ENCODE results near the gene SRPRA. TPM values are rescaled to one million over a fixed set of nuclear protein-coding genes. Genes with fewer than 3 reads are reported as not detected.

The SRPRA gene
- total RNA-seq, 2 experiments from 2014 or later, result 127 to 128 TPM

- intact Hi-C loops (cut with micrococcal nuclease), result no loop called here
- H3K36me3 Mint-ChIP-seq (ENCODE audit: low read depth), result peaks cover 56% of the 10 kb centered on the region
- TF ChIP-seq CTCF (IDR thresholded peaks at IDR 0.05), result no peak
- DNase-seq, result no peak
- no peaks in the 10 kb centered on the region for H3K27me3 Mint-ChIP-seq
- ChIA-PET POLR2A (interaction anchor here (0.6 to 3.3 kb wide), 11 partner anchors 8 to 212 kb away, joined by 3 to 25 read pairs (median 3); partner anchors contain the start of genes FAM118B and RPUSD4), CTCF (interaction anchor here (1.0 kb wide), 1 partner anchor 43 kb away, joined by 3 read pairs; no protein-coding TSS in a partner anchor)
- H3K27ac Mint-ChIP-seq, result peak overlapping the region; percentile 97
- peak overlapping the region; percentile 96 for H3K4me3 Mint-ChIP-seq
- peaks cover 41% of the 10 kb centered on the region for H3K4me1 Mint-ChIP-seq (ENCODE audit: low read depth)
- ATAC-seq, result no peak
- no peaks in the 10 kb centered on the region for H3K9me3 Mint-ChIP-seq
Observed at GRCh38 chr11:126268361-126268707, 361 bp downstream of the SRPRA start.

GRCh38 chr11:126267650-126268049, 1.0 kb downstream of the SRPRA start:
- no peaks in the 10 kb centered on the region for H3K27me3 Mint-ChIP-seq
- TF ChIP-seq CTCF (IDR thresholded peaks at IDR 0.05), result no peak
- peaks cover 57% of the 10 kb centered on the region for H3K36me3 Mint-ChIP-seq (ENCODE audit: low read depth)
- peak overlapping the region; percentile 97 for H3K27ac Mint-ChIP-seq
- peak overlapping the region; percentile 96 for H3K4me3 Mint-ChIP-seq
- H3K9me3 Mint-ChIP-seq, result no peaks in the 10 kb centered on the region
- CTCF ChIA-PET, result interaction anchor here (1.0 kb wide), 1 partner anchor 44 kb away, joined by 3 read pairs; no protein-coding TSS in a partner anchor
- intact Hi-C loops (cut with micrococcal nuclease), result no loop called here
- DNase-seq (no peak), ATAC-seq (no peak)
- POLR2A ChIA-PET, result interaction anchor here (0.6 to 3.3 kb wide), 6 partner anchors 13 to 88 kb away, joined by 3 to 25 read pairs (median 3); partner anchors contain the start of genes FAM118B and RPUSD4
- H3K4me1 Mint-ChIP-seq (ENCODE audit: low read depth), result peaks cover 41% of the 10 kb centered on the region

GRCh38 chr11:126265811-126266210, 2.9 kb downstream of the SRPRA start:
- TF ChIP-seq CTCF (IDR thresholded peaks at IDR 0.05), result no peak
- intact Hi-C loops (cut with micrococcal nuclease), result no loop called here
- no peak for ATAC-seq
- Mint-ChIP-seq H3K4me1 (ENCODE audit: low read depth) (peaks cover 34% of the 10 kb centered on the region), H3K27ac (peak overlapping the region; percentile 8), H3K27me3 (no peaks in the 10 kb centered on the region), H3K36me3 (ENCODE audit: low read depth) (peaks cover 58% of the 10 kb centered on the region), H3K4me3 (peak overlapping the region; percentile 5), H3K9me3 (no peaks in the 10 kb centered on the region)
- CTCF ChIA-PET, result no interaction called here
- no peak for DNase-seq
- POLR2A ChIA-PET, result interaction anchor here (0.8 to 1.9 kb wide), 2 partner anchors 8 to 14 kb away, joined by 4 to 8 read pairs; no protein-coding TSS in a partner anchor

- peaks cover 63% of the 10 kb centered on the region for H3K36me3 Mint-ChIP-seq (ENCODE audit: low read depth)
- ATAC-seq (no peak), DNase-seq (no peak)
- ChIA-PET CTCF (no interaction called here), POLR2A (interaction anchor here (0.5 to 1.6 kb wide), 3 partner anchors 19 to 1144 kb away, joined by 3 to 4 read pairs (median 3); no protein-coding TSS in a partner anchor)
- H3K27me3 Mint-ChIP-seq, result no peaks in the 10 kb centered on the region
- peaks cover 24% of the 10 kb centered on the region for H3K4me1 Mint-ChIP-seq (ENCODE audit: low read depth)
- H3K4me3 Mint-ChIP-seq, result no peak overlapping the region
- intact Hi-C loops (cut with micrococcal nuclease), result no loop called here
- no peak for TF ChIP-seq CTCF (IDR thresholded peaks at IDR 0.05)
- H3K27ac Mint-ChIP-seq, result peak overlapping the region; percentile 2
- H3K9me3 Mint-ChIP-seq, result no peaks in the 10 kb centered on the region
Observed at GRCh38 chr11:126263489-126263888, 5.2 kb downstream of the SRPRA start.

- no peak for DNase-seq
- Mint-ChIP-seq H3K36me3 (ENCODE audit: low read depth) (peaks cover 54% of the 10 kb centered on the region), H3K9me3 (no peaks in the 10 kb centered on the region), H3K27me3 (no peaks in the 10 kb centered on the region), H3K4me1 (ENCODE audit: low read depth) (peaks cover 18% of the 10 kb centered on the region), H3K4me3 (no peak overlapping the region), H3K27ac (no peak overlapping the region)
- ChIA-PET CTCF (interaction anchor here (0.9 kb wide), 1 partner anchor 58 kb away, joined by 3 read pairs; no protein-coding TSS in a partner anchor), POLR2A (interaction anchor here (1.1 to 1.6 kb wide), 3 partner anchors 19 to 59 kb away, joined by 3 to 6 read pairs (median 3); partner anchors contain the start of genes FAM118B and RPUSD4)
- intact Hi-C loops (cut with micrococcal nuclease), result no loop called here
- TF ChIP-seq CTCF (IDR thresholded peaks at IDR 0.05), result no peak
- no peak for ATAC-seq
Observed at GRCh38 chr11:126262216-126262615, 6.5 kb downstream of the SRPRA start.

Data from activated CD8-positive, alpha-beta T cell treated with anti-CD3 and anti-CD28 coated beads for 36 hours (primary cell).